Astrocyte of the spinal cord (primary cell): ENCODE results near the gene SEMA7A.
A peak's percentile ranks its signal among the peaks of the same experiment; 100 is the strongest.

Source experiments
- DNase-seq: peaks from one replicate; pipeline ENCODE4 v3.0.0; 2011; ENCODE audit warnings: low read depth, low spot score
- H3K4me3 ChIP-seq: 2 replicates; pipeline ENCODE4 v1.5.1; 2011; ENCODE audit warnings: low read depth, mild to moderate bottlenecking, low read length, moderate library complexity
- in situ Hi-C: cut with HindIII; loops from 2 replicates; pipeline ENCODE4 v1.10.0; 2017; ENCODE audit warnings: low sequenced_read_pairs
- TF ChIP-seq, protein P1 (sequence below): IDR thresholded peaks from 2 replicates; pipeline ENCODE4 v1.5.1; 2012; ENCODE audit warnings: low read depth, mild to moderate bottlenecking, low read length, inconsistent platforms

SEMA7A gene

DNA sequence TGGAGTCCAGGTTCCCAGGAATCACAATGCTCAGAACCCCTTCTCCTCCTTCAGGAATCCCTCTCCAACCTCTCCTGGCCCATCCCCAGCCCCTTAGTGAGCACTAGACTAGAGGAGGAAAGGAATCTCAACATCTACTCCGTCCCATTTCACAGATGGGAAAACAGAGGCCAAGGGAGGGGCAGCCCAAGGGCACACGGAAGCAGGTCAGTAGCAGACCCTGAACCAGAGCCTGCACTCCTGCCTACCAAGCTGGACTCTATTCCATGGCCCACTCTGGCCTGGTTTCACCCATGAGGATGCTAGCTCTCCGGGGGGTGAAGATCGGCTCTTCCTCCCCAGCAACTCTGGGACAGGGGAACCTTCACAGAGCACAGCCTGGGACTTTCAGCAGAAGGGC lies 14.3 kb downstream of the SEMA7A start:
- in situ Hi-C loops: no loop called here

DNA sequence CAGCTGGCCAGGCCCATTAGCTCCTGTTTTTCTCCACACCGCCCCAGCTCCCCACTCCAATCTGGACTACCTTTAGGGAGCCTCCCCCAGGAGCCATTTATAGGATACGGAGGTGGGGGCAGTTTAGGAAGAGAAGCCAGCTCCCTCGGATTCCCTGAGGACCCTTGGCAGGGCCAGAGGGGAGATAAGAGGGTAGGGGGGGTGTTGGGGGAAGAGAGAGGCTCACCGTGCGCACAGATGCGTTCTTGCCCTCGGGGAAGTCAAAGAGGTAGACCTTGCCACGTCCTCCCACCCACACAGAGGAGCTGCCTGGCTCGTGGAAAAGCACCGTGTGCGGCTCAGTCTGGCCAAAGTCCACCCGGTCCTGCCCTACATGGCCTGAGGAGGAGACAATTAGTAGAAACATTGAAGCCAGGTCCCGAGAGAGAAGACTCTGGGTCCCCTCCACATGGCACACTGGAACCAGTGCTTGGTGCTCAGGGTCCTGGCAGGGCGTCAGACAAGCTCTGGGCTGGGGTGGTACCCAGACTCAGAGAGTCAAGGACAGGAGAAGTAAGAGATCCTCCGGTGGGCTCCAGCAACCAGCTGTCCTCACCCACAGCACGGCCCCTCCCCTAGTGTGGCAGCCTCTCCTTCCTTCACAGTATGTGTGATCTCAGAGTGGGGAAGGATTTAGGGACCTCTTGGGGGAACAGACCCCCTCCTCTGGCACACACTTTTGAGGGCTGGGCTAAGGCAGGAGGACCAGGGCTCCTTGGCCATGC lies 15.0 kb downstream of the SEMA7A start:
- no peak for DNase-seq
- H3K4me3 ChIP-seq: no peak overlapping the region
- TF ChIP-seq, protein P1, sequence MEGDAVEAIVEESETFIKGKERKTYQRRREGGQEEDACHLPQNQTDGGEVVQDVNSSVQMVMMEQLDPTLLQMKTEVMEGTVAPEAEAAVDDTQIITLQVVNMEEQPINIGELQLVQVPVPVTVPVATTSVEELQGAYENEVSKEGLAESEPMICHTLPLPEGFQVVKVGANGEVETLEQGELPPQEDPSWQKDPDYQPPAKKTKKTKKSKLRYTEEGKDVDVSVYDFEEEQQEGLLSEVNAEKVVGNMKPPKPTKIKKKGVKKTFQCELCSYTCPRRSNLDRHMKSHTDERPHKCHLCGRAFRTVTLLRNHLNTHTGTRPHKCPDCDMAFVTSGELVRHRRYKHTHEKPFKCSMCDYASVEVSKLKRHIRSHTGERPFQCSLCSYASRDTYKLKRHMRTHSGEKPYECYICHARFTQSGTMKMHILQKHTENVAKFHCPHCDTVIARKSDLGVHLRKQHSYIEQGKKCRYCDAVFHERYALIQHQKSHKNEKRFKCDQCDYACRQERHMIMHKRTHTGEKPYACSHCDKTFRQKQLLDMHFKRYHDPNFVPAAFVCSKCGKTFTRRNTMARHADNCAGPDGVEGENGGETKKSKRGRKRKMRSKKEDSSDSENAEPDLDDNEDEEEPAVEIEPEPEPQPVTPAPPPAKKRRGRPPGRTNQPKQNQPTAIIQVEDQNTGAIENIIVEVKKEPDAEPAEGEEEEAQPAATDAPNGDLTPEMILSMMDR: no peak
- in situ Hi-C loops: no loop called here

More for the DNA sequence above, 14.3 kb downstream of the SEMA7A start:
- TF ChIP-seq, protein P1: no peak
- no peak overlapping the region for H3K4me3 ChIP-seq
- DNase-seq: no peak

DNA sequence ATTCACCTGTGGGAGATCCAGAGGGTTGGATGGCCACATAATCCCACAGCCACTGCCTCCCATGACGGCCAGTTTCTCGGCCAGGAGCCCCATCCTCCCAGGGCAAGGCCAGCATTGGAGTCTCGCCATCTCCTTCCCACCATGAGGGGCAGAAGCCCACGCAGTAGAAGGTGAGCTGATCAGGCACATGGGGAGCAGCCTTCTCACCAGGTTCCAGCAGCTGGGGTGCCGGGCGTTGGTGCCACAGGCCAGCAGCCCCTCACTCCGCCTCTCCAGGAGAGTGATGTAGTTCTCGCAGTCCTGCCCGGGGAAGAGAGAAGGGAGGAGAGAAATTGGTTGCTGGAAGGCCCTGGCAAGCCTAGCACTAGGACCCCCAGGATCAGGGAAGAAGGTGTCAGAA lies 16.1 kb downstream of the SEMA7A start:
- H3K4me3 ChIP-seq: no peak overlapping the region
- no peak for DNase-seq
- in situ Hi-C loops: no loop called here
- TF ChIP-seq, protein P1: no peak

DNA sequence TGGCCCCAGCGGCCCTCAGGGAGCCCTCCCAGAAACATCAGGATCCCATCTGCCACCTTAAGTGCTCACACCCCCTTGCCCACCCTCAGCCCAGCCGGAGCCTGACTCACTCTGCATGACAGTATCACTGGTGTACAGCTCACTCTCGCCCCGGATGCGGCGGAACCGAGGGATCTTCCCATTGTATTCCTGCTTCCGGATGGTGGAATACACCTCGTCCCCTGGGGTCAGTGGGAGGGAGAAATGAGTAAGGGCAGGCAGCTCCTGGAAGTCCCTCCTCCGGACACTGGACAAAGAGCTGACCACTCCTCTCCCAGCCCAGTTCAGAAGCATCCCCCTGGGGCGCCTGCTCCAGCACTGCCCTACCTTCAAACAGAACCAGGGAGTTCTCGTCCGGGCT lies 16.5 kb downstream of the SEMA7A start:
- in situ Hi-C loops: no loop called here
- peak; percentile 55 for DNase-seq
- TF ChIP-seq, protein P1: no peak
- no peak overlapping the region for H3K4me3 ChIP-seq

DNA sequence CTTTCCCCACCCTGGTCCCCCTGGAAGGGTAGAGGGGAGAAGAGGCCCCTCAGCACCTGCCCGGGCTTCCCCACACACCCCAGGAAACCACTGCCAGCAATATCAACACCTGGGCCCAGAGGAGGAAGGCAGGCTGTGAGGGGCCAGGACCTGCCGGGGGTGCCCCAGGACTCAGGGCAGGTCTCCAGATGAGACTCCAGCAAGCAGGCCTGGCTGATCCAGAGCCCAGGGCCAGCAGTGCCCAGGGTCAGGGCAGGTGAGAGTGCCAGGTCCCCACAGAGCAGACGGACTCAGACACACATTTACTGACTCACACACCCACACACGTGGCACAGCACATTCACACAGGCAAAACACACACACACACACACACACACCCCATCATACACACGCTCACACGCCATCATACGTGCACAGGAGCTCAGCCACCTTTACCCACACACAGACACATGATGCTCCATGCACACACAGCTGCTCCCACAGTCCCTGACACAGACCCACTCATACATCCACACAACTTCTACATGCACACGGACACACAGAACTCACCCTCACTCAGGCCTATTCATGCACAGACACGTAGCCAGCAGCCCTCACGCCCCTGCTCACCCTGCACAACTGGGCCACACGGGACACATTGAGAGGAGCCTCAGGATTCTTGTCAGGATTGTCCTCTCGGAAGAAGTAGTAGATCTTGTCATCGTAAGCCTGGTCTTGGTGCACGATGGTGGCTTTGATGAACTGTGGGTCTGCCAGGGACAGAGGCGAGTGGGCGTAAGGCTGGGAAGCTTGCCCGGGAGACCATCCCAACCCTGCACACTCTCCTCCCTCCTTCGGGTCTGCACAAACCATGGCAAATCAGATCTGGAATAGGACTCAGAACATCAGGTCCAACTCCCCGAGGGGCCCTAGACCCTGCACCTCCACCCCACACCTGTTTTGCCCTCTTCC lies 17.5 kb downstream of the SEMA7A start:
- TF ChIP-seq, protein P1: no peak
- DNase-seq: no peak
- no peak overlapping the region for H3K4me3 ChIP-seq
- in situ Hi-C loops: no loop called here

DNA sequence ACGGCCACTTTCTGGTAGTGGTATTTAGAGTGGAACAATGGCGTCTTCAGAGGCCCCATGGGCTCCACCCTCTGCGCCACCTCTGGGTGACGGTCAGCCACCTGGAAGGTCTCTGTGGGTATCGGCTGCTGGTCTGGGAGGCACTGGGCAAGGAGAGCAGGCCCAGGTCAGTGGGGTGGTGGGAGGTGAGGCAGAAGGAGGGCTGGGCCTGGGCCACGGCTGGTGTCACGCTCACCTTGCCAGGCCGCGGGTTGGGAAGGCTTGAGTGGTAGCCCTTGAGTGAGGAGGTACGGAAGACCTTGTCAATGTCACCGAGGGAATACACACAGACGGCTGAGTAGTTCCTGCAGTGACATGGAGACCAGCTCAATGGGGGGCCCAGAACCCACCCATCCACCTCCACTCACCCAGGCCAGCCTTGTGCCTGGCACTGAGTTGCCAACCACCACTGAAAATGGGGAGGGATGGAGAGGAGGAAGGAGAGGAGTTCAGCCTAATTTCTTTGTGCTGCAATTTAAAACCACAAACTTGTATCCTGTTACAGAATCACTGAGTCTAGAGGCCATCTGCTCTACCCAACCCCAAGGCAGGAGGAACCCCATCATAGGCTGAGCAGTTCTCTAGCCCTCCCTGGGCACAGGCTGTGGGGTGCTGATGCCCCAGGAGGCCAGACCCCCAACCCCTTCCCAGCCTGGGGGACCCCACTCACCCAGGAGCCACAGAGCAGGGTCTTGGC lies 19.0 kb downstream of the SEMA7A start:
- no peak for DNase-seq
- TF ChIP-seq, protein P1: no peak
- in situ Hi-C loops: no loop called here
- H3K4me3 ChIP-seq: no peak overlapping the region
